GM03348 (cell line): ENCODE data around the gene ELAVL2.

Experiments used
- DNase-seq: peaks from one replicate; pipeline ENCODE4 v3.0.0; 2012; ENCODE audit warnings: low spot score

The ELAVL2 gene

GRCh38 chr9:23821375-23822181, 4.5 kb downstream of the ELAVL2 start:
- DNase-seq: no peak

GRCh38 chr9:23820451-23821374, 5.3 kb downstream of the ELAVL2 start:
- no peak for DNase-seq

- DNase-seq: no peak
Observed at GRCh38 chr9:23819403-23819802, 6.6 kb downstream of the ELAVL2 start.

- no peak for DNase-seq
Observed at GRCh38 chr9:23814243-23814642, 11.8 kb downstream of the ELAVL2 start.

- DNase-seq: no peak
Observed at GRCh38 chr9:23812673-23813072, 13.4 kb downstream of the ELAVL2 start.

GRCh38 chr9:23811633-23812032, 14.4 kb downstream of the ELAVL2 start:
- no peak for DNase-seq

GRCh38 chr9:23803216-23803615, 22.8 kb downstream of the ELAVL2 start:
- DNase-seq: no peak

- DNase-seq: no peak
Observed at GRCh38 chr9:23801523-23801922, 24.5 kb downstream of the ELAVL2 start.

GRCh38 chr9:23799521-23799920, 26.5 kb downstream of the ELAVL2 start:
- DNase-seq: no peak

- DNase-seq: no peak
Observed at GRCh38 chr9:23798325-23798724, 27.7 kb downstream of the ELAVL2 start.

GRCh38 chr9:23796209-23796608, 29.8 kb downstream of the ELAVL2 start:
- no peak for DNase-seq

GRCh38 chr9:23790351-23791260, 35.4 kb downstream of the ELAVL2 start:
- DNase-seq: no peak

GRCh38 chr9:23789529-23790254, 36.3 kb downstream of the ELAVL2 start:
- DNase-seq: no peak

GRCh38 chr9:23784962-23785361, 41.1 kb downstream of the ELAVL2 start:
- no peak for DNase-seq

- no peak for DNase-seq
Observed at GRCh38 chr9:23783509-23783908, 42.5 kb downstream of the ELAVL2 start.

GRCh38 chr9:23779220-23779619, 46.8 kb downstream of the ELAVL2 start:
- DNase-seq: no peak

GRCh38 chr9:23777328-23777727, 48.7 kb downstream of the ELAVL2 start:
- DNase-seq: no peak

GRCh38 chr9:23775549-23775948, 50.5 kb downstream of the ELAVL2 start:
- no peak for DNase-seq

GRCh38 chr9:23774266-23774665, 51.8 kb downstream of the ELAVL2 start:
- no peak for DNase-seq

- no peak for DNase-seq
Observed at GRCh38 chr9:23772385-23772783, 53.7 kb downstream of the ELAVL2 start.

- DNase-seq: no peak
Observed at GRCh38 chr9:23771746-23772384, 54.2 kb downstream of the ELAVL2 start.
